HEK293 (cell line): ENCODE data around the gene SAMD9.

Source experiments
- CTCF ChIA-PET: fragments of 350-600 bp; formaldehyde crosslinking; extraction: SDS; loops from one replicate; lab custom pipeline; 2021; ENCODE audit warnings: antibody characterized with exemption; lab: Yijun Ruan, JAX
- POLR2A ChIA-PET: fragments of 300-600 bp; formaldehyde crosslinking; extraction: SDS; loops from one replicate; lab custom pipeline; 2020; ENCODE audit warnings: antibody characterized with exemption, inconsistent platforms; lab: Yijun Ruan, JAX
- H3K27ac ChIP-seq: fragments of 200-500 bp; sonication (Bioruptor generic); 2 replicates; pipeline ENCODE4 v1.5.1; 2014; ENCODE audit warnings: low read depth, low read length, control low read depth, inconsistent platforms; ENCODE audit errors: extremely low read depth
- H3K36me3 ChIP-seq, 2 experiments: fragments of 200-500 bp in 1 of 2; sonication (Bioruptor generic) in 1 of 2; 1 replicate in 1 of 2; 2 replicates in 1 of 2; pipeline ENCODE4 v1.5.1; 2014 to 2017; ENCODE audit warnings: inconsistent platforms in 2 of 2, low read length in 2 of 2; ENCODE audit not compliant: control insufficient read depth in 2 of 2, insufficient read depth in 1 of 2
- H3K4me1 ChIP-seq: fragments of 200-500 bp; sonication (Bioruptor generic); 2 replicates; pipeline ENCODE4 v1.5.1; 2014; ENCODE audit warnings: mild to moderate bottlenecking, low read length, inconsistent platforms; ENCODE audit not compliant: control insufficient read depth, insufficient read depth
- H3K4me3 ChIP-seq: 2 replicates; pipeline ENCODE4 v1.5.1; 2011; ENCODE audit warnings: low read depth, mild to moderate bottlenecking, control low read depth, low read length, moderate library complexity
- H3K9me3 ChIP-seq: fragments of 200-500 bp; sonication (Bioruptor generic); 2 replicates; pipeline ENCODE4 v1.5.1; 2014; ENCODE audit warnings: low read depth, low read length, inconsistent platforms; ENCODE audit not compliant: control insufficient read depth, insufficient read depth
- HOXA7 ChIP-seq: sonication (generic); formaldehyde crosslinking; IDR thresholded peaks from 2 replicates; pipeline ENCODE4 v1.8.1; 2022; ENCODE audit warnings: missing genetic modification reagents, borderline replicate concordance
- ZNF112 ChIP-seq: fragments of 450-650 bp; formaldehyde crosslinking; IDR thresholded peaks from 2 replicates; pipeline ENCODE4 v1.5.0; 2017; ENCODE audit warnings: missing biosample characterization, missing genetic modification characterization
- ZNF266 ChIP-seq: fragments of 450-650 bp; formaldehyde crosslinking; IDR thresholded peaks from 2 replicates; pipeline ENCODE4 v1.5.1; 2016; ENCODE audit warnings: missing biosample characterization, missing genetic modification characterization, low read depth
- ZNF274 ChIP-seq, 2 experiments: fragments of 200-500 bp in 1 of 2; fragments of 450-650 bp in 1 of 2; sonication (Bioruptor generic) in 1 of 2; formaldehyde crosslinking in 1 of 2; IDR thresholded peaks; 2 replicates each; pipeline versions ENCODE4 v1.5.1 to v1.6.1; 2014 to 2016; ENCODE audit warnings: borderline replicate concordance in 1 of 2, inconsistent platforms in 1 of 2, low read length in 1 of 2, missing biosample characterization in 1 of 2, missing genetic modification characterization in 1 of 2
- ZNF404 ChIP-seq: fragments of 450-650 bp; formaldehyde crosslinking; IDR thresholded peaks from 2 replicates; pipeline ENCODE4 v1.5.1; 2017; ENCODE audit warnings: missing biosample characterization, missing genetic modification characterization
- ZNF610 ChIP-seq: fragments of 450-650 bp; formaldehyde crosslinking; IDR thresholded peaks from 2 replicates; pipeline ENCODE4 v1.5.1; 2016; ENCODE audit warnings: missing biosample characterization, missing genetic modification characterization, borderline replicate concordance
- ZNF624 ChIP-seq: fragments of 450-650 bp; formaldehyde crosslinking; IDR thresholded peaks from 2 replicates; pipeline ENCODE4 v1.5.1; 2017; ENCODE audit warnings: missing biosample characterization, missing genetic modification characterization
- ZNF664 ChIP-seq: fragments of 450-650 bp; formaldehyde crosslinking; IDR thresholded peaks from 2 replicates; pipeline ENCODE4 v1.5.1; 2016; ENCODE audit warnings: missing biosample characterization, missing genetic modification characterization
- ZNF76 ChIP-seq: fragments of 450-650 bp; formaldehyde crosslinking; IDR thresholded peaks from 2 replicates; pipeline ENCODE4; 2016; ENCODE audit warnings: low read depth, missing biosample characterization, missing genetic modification characterization, borderline replicate concordance
- ZNF768 ChIP-seq: fragments of 450-650 bp; formaldehyde crosslinking; IDR thresholded peaks from 2 replicates; pipeline ENCODE4 v1.5.1; 2018; ENCODE audit warnings: missing biosample characterization, mild to moderate bottlenecking, missing genetic modification characterization
- TF ChIP-seq, protein P1 (sequence below): fragments of 450-650 bp; formaldehyde crosslinking; IDR thresholded peaks from 2 replicates; pipeline ENCODE4 v1.5.1; 2016; ENCODE audit warnings: missing biosample characterization, missing genetic modification characterization
- TF ChIP-seq, protein P2 (sequence below): fragments of 450-650 bp; formaldehyde crosslinking; conservative IDR thresholded peaks from 2 replicates; pipeline ENCODE4 v1.5.1; 2016; ENCODE audit warnings: low read depth, missing biosample characterization, missing genetic modification characterization

The SAMD9 gene

DNA sequence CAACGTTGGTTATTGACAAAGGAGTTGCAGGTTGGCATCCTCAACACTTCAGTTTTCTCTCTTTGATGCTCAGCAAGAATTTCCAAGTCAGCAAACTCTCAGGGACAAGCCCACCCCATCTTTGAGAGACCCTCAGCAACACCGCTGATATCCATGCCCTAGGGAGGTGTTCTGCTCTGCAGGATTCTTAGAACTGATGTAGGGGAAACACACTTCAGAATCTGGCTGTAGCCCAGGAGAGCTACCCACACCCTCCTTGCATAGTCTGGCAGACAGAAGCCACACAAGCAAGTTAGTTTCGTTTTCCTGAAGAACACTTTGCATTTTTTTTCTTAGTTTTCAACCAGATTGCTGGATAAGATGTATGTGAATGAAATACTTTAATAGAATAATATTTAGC lies 29.6 kb upstream of the SAMD9 start (continued):
- TF ChIP-seq, protein P1, sequence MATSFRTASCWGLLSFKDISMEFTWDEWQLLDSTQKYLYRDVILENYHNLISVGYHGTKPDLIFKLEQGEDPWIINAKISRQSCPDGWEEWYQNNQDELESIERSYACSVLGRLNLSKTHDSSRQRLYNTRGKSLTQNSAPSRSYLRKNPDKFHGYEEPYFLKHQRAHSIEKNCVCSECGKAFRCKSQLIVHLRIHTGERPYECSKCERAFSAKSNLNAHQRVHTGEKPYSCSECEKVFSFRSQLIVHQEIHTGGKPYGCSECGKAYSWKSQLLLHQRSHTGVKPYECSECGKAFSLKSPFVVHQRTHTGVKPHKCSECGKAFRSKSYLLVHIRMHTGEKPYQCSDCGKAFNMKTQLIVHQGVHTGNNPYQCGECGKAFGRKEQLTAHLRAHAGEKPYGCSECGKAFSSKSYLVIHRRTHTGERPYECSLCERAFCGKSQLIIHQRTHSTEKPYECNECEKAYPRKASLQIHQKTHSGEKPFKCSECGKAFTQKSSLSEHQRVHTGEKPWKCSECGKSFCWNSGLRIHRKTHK (tag by site-specific recombination) = no peak
- TF ChIP-seq ZNF76 (tag by site-specific recombination) = no peak
- TF ChIP-seq, protein P2, sequence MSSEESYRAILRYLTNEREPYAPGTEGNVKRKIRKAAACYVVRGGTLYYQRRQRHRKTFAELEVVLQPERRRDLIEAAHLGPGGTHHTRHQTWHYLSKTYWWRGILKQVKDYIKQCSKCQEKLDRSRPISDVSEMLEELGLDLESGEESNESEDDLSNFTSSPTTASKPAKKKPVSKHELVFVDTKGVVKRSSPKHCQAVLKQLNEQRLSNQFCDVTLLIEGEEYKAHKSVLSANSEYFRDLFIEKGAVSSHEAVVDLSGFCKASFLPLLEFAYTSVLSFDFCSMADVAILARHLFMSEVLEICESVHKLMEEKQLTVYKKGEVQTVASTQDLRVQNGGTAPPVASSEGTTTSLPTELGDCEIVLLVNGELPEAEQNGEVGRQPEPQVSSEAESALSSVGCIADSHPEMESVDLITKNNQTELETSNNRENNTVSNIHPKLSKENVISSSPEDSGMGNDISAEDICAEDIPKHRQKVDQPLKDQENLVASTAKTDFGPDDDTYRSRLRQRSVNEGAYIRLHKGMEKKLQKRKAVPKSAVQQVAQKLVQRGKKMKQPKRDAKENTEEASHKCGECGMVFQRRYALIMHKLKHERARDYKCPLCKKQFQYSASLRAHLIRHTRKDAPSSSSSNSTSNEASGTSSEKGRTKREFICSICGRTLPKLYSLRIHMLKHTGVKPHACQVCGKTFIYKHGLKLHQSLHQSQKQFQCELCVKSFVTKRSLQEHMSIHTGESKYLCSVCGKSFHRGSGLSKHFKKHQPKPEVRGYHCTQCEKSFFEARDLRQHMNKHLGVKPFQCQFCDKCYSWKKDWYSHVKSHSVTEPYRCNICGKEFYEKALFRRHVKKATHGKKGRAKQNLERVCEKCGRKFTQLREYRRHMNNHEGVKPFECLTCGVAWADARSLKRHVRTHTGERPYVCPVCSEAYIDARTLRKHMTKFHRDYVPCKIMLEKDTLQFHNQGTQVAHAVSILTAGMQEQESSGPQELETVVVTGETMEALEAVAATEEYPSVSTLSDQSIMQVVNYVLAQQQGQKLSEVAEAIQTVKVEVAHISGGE (tag by site-specific recombination) = no peak

DNA sequence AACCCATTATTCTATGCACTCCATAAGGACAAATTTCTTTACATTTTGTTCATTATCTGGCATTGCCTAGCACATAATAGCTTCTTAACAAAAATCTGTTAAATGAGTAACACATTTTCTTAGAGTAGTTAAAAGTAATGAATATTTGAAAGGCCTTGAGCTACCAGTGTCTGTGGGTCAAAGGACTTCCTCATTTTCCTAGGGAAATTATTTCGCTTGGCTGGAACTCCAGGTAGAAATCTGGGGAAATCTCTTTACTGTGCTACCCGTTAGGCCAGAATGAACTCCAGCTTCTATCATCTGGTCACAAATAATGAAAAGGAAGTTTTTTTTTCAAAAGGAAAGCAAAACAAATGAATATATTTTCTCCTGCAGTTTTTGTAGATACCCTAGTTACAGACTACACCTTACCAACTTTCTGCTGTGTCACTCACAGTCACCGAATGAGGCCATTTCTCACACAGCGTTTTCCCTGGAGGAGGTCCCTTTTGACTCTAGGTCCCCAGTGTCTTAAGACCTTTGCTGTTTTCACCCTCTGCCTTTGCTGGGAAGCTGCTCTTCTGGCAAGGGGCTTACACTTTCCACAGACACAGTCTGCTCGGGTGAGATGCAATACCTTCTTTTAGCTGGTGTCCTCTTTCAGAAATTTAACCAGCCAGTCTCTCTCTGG lies 28.8 kb upstream of the SAMD9 start:
- POLR2A ChIA-PET = no interaction called here
- CTCF ChIA-PET = no interaction called here
- Histone ChIP-seq H3K27ac (no peak overlapping the region), H3K36me3 (no peaks in the 10 kb centered on the region), H3K9me3 (no peaks in the 10 kb centered on the region), H3K4me3 (no peak overlapping the region), H3K4me1 (no peaks in the 10 kb centered on the region)
- no peak for TF ChIP-seq ZNF404
- TF ChIP-seq HOXA7 = no peak
- no peak for TF ChIP-seq ZNF266 (tag by site-specific recombination)

DNA sequence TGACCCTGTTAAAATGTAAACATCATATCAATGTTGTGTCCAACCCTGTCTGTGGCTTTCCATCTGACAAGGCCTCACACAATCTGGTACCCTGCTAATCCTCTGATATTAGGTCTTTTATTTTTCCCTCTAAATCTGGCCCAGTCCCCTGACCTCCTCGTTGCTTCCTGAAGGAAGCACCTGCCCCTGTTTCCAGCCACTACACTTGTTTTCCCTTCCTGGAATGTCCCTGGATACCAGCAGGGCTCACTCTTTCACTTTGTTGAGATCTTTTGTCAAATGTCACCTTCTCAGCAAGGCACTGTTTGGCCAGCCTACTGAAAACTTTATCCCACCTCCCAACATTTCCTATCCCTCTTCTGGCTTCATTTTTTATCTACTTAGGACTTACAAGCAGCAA lies 28.3 kb upstream of the SAMD9 start:
- H3K36me3 ChIP-seq = no peaks in the 10 kb centered on the region
- no peaks in the 10 kb centered on the region for H3K9me3 ChIP-seq
- no peak for TF ChIP-seq ZNF610 (tag by site-specific recombination)
- no peak for TF ChIP-seq ZNF274 (IDR thresholded peaks at IDR 0.05; ENCODE audit: low read length)
- no peak for TF ChIP-seq ZNF274 (tag by site-specific recombination; IDR thresholded peaks at IDR 0.05; ENCODE audit: borderline replicate concordance)
- CTCF ChIA-PET = no interaction called here
- no peaks in the 10 kb centered on the region for H3K4me1 ChIP-seq
- H3K4me3 ChIP-seq = no peak overlapping the region
- POLR2A ChIA-PET = no interaction called here
- no peak overlapping the region for H3K27ac ChIP-seq

DNA sequence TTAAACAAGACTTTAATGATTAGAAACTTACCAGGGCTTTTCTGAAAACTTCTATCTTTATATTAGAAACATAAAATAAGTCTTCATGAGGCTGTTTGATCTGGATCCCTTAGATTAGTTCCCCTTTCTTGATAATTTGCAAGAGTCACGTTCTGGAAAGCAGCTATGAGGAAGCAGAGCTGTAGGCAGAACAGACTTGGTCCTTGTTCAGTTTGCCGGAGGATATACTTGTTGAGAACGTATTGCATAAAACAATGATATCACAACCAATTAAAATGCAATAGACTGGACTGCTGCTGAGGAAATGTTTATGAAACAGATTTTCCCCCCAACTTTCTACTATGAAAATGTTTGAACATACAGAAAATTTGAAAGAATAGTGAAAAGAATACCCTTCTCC lies 27.6 kb upstream of the SAMD9 start:
- no peak overlapping the region for H3K4me3 ChIP-seq
- no peaks in the 10 kb centered on the region for H3K9me3 ChIP-seq
- no peaks in the 10 kb centered on the region for H3K4me1 ChIP-seq
- CTCF ChIA-PET = no interaction called here
- POLR2A ChIA-PET = no interaction called here
- TF ChIP-seq ZNF768 (tag by site-specific recombination) (no peak), ZNF112 (tag by site-specific recombination) (no peak), ZNF664 (no peak), ZNF624 (tag by site-specific recombination) (no peak)
- H3K27ac ChIP-seq = no peak overlapping the region
- H3K36me3 ChIP-seq = no peaks in the 10 kb centered on the region
